Small intestine (tissue), 7 donors: ENCODE measurements around the gene TELO2. TPM values are rescaled to one million over a fixed set of nuclear protein-coding genes. Genes with fewer than 3 reads are reported as not detected.

Experiments
- DNase-seq, 2 donors: peaks; one replicate each; pipeline versions ENCODE4 v3.0.0 to v3.0.0-alpha.2; 2013
- FAIRE-seq: peaks from 2 replicates; lab custom pipeline; 2012; peaks lifted over from hg19 to GRCh38; lab: Jason Lieb, UNC
- H3K27ac ChIP-seq, 3 donors: one replicate each; pipeline ENCODE4 v1.5.1; 2013; ENCODE audit warnings: low read length in 2 of 3, mild to moderate bottlenecking in 2 of 3, control low read depth in 1 of 3, inconsistent platforms in 1 of 3, low read depth in 1 of 3, moderate library complexity in 1 of 3
- H3K27me3 ChIP-seq, 3 donors: one replicate each; pipeline ENCODE4 v1.6.1; 2013; ENCODE audit warnings: low read length in 3 of 3, inconsistent platforms in 1 of 3; ENCODE audit not compliant: control insufficient read depth in 3 of 3, insufficient read depth in 3 of 3
- H3K36me3 ChIP-seq, 3 donors: one replicate each; pipeline ENCODE4 v1.6.1; 2013; ENCODE audit warnings: low read length in 3 of 3, inconsistent platforms in 1 of 3, low read depth in 1 of 3, mild to moderate bottlenecking in 1 of 3, moderate library complexity in 1 of 3; ENCODE audit not compliant: control insufficient read depth in 3 of 3, insufficient read depth in 2 of 3
- H3K4me1 ChIP-seq, 3 donors: one replicate each; pipeline ENCODE4 v1.6.1; 2013; ENCODE audit warnings: low read length in 2 of 3, inconsistent platforms in 1 of 3, low read depth in 1 of 3, mild to moderate bottlenecking in 1 of 3, moderate library complexity in 1 of 3; ENCODE audit not compliant: control insufficient read depth in 3 of 3, insufficient read depth in 2 of 3
- H3K4me3 ChIP-seq, 3 donors: one replicate each; pipeline ENCODE4 v1.5.1; 2013; ENCODE audit warnings: low read length in 3 of 3, control low read depth in 1 of 3, inconsistent platforms in 1 of 3, low read depth in 1 of 3, mild to moderate bottlenecking in 1 of 3, moderate library complexity in 1 of 3
- H3K9me3 ChIP-seq, 2 donors: one replicate each; pipeline ENCODE4 v1.6.1; 2013; ENCODE audit warnings: low read depth in 1 of 2, low read length in 1 of 2; ENCODE audit not compliant: control insufficient read depth in 2 of 2, insufficient read depth in 1 of 2
- WGBS, 3 donors: extraction: QIAGEN DNeasy Blood & Tissue Kit; methylation state at CpG; one replicate each; pipeline ENCODE4 v1.1.7; 2013; 5-methylcytosine and 5-hydroxymethylcytosine counted together
- polyA plus RNA-seq, 4 donors: library from polyadenylated mRNA; stranded (reverse) in 3 of 4; unstranded in 1 of 4; fragments of 200-250 nt in 3 of 4; fragments of 120-200 nt in 1 of 4; gene quantifications; one replicate each; pipeline versions ENCODE4 v1.2.1 to v1.2.3, GENCODE V29; 2013
- donor health status: healthy with polysubstance abuse.
- donor health status: control.
- donor health status: control.
- donor health status: Bipolar disorder and iron deficiency.
- donor health status: healthy.

The TELO2 gene
- polyA plus RNA-seq, 4 donors = 41.3 to 50.3 (median 44.7) TPM

- Histone ChIP-seq H3K4me1 (no peaks in the 10 kb centered on the region), H3K36me3 (peaks cover 2 to 91% (median 8%) of the 10 kb centered on the region in 3 donors), H3K9me3 (no peaks in the 10 kb centered on the region), H3K4me3 (no peak overlapping the region), H3K27ac (no peak overlapping the region), H3K27me3 (no peaks in the 10 kb centered on the region)
- WGBS, 3 donors = 97 to 98% (median 97%) methylated on average over 39 to 42 of the region's 42 CpGs
- FAIRE-seq (no peak), DNase-seq (no peak)
These were observed 9.2 kb downstream of the TELO2 start for GRCh38 chr16:1502092-1503004.

DNA sequence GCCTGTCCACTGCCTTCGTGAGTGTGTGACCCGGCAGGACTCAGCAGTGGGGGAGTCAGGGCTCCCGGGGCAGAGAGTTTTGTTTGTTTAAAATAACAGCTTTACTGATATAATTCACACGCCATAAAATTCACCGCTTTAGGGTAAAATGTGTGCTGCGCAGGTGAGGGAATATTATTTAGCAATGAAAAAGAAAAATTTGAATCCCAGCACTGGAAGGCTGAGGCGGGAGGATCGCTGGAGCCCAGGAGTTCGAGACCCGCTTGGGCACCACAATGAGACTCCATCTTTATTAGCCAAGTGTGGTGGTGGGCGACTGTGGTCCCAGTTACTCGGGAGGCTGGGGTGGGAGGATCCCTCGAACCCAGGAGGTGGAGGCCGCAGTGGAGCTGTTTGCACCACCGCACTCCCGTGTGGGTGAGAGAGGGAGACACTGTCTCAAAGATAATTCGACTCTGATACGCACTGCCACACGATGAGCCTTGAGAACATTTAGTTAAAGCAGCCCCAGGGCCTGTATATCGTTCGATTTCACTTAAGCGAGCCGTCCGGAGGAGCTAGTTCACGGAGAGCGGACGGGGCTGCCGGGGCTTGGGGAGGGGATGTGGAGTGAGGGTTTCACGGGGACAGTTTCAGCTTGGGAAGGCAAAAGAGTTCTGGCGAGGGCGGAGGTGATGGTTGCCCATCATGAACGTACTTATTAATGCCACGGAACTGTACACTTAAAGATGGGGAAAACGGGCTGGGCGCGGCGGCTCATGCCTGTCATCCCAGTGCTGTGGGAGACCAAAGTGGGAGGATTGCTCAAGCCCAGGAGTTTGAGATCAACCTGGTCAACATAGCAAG is 10.2 kb downstream of the TELO2 start:
- no peaks in the 10 kb centered on the region for H3K4me1 ChIP-seq
- no peaks in the 10 kb centered on the region for H3K9me3 ChIP-seq
- H3K27me3 ChIP-seq = no peaks in the 10 kb centered on the region
- DNase-seq (no peak), FAIRE-seq (no peak)
- H3K36me3 ChIP-seq = peaks cover 2 to 90% (median 8%) of the 10 kb centered on the region in 3 donors
- H3K27ac ChIP-seq = no peak overlapping the region
- H3K4me3 ChIP-seq = no peak overlapping the region
- WGBS, 3 donors = 96 to 97% (median 97%) methylated on average over 37 of the region's 37 CpGs

GRCh38 chr16:1505073-1505844 is 12.1 kb downstream of the TELO2 start:
- no peak for DNase-seq
- WGBS, 3 donors = 92 to 95% (median 94%) methylated on average over 32 to 37 of the region's 37 CpGs
- Histone ChIP-seq H3K4me1 (no peaks in the 10 kb centered on the region), H3K4me3 (no peak overlapping the region), H3K36me3 (peaks cover 0 to 90% (median 14%) of the 10 kb centered on the region in 3 donors), H3K27me3 (no peaks in the 10 kb centered on the region), H3K27ac (no peak overlapping the region), H3K9me3 (no peaks in the 10 kb centered on the region)
- no peak for FAIRE-seq

- peaks cover 0 to 90% (median 17%) of the 10 kb centered on the region in 3 donors for H3K36me3 ChIP-seq
These were observed 12.8 kb downstream of the TELO2 start for GRCh38 chr16:1505912-1506311.

GRCh38 chr16:1506494-1507213 is 13.5 kb downstream of the TELO2 start:
- WGBS, 3 donors = 81 to 88% (median 84%) methylated on average over 34 to 37 of the region's 37 CpGs
- DNase-seq = no peak
- FAIRE-seq = no peak
- peaks cover 0 to 89% (median 13%) of the 10 kb centered on the region in 3 donors for H3K36me3 ChIP-seq
- H3K4me1 ChIP-seq = no peaks in the 10 kb centered on the region
- H3K27me3 ChIP-seq = no peaks in the 10 kb centered on the region
- no peak overlapping the region for H3K4me3 ChIP-seq
- no peaks in the 10 kb centered on the region for H3K9me3 ChIP-seq
- H3K27ac ChIP-seq = no peak overlapping the region

More at GRCh38 chr16:1505912-1506311, 12.8 kb downstream of the TELO2 start:
- DNase-seq = no peak
- Histone ChIP-seq H3K4me3 (no peak overlapping the region), H3K27ac (no peak overlapping the region), H3K27me3 (no peaks in the 10 kb centered on the region), H3K4me1 (no peaks in the 10 kb centered on the region), H3K9me3 (no peaks in the 10 kb centered on the region)
- no peak for FAIRE-seq
- 92 to 97% (median 93%) methylated on average over 21 to 22 of the region's 22 CpGs for WGBS, 3 donors

DNA sequence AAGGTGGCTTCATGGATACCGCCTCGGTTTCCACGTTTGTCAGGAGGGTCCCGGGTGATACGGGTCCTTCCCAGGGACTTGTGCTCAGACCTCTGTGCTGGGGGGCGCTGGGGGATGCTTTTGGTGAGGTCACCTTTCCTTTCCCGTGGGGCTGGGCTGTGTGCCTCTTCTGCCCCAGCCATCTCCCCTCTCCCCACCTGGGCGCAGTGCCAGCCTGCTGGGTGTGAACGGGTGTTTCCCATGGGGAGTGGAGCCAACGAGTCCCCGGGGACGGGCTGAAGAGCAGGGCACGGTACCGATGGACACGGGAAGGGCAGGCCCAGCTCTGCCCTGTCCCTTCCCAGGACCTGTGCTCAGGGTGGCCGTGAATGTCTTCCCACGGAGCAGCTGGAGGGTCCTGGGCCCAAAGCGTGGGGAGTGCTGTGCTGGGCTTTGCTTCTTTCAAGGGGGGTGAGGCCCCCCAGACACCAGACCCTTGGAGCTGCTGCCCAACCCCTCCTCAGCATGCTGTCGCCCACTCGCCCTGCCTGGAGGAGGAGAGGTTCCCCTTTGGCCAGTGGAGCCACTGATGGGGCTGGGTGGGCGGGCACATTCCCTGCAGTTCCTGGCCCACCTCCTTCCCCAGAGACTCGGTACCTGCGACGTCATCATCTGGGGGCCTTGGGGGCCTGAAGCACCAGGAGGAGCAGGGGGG is 15.5 kb downstream of the TELO2 start:
- FAIRE-seq (no peak), DNase-seq (no peak)
- Histone ChIP-seq H3K9me3 (no peaks in the 10 kb centered on the region), H3K4me1 (no peaks in the 10 kb centered on the region), H3K27ac (no peak overlapping the region), H3K27me3 (no peaks in the 10 kb centered on the region), H3K36me3 (peaks cover 0 to 77% (median 11%) of the 10 kb centered on the region in 3 donors), H3K4me3 (no peak overlapping the region)
- WGBS, 3 donors = 82 to 83% (median 82%) methylated on average over 19 to 24 of the region's 24 CpGs
